Measurements from ENCODE around the gene BICRA. TPM values are rescaled to one million over a fixed set of nuclear protein-coding genes. Genes with fewer than 3 reads are reported as not detected.

The BICRA gene
- total RNA-seq, 1 experiment from 2014 or later = 23.1 TPM

DNA sequence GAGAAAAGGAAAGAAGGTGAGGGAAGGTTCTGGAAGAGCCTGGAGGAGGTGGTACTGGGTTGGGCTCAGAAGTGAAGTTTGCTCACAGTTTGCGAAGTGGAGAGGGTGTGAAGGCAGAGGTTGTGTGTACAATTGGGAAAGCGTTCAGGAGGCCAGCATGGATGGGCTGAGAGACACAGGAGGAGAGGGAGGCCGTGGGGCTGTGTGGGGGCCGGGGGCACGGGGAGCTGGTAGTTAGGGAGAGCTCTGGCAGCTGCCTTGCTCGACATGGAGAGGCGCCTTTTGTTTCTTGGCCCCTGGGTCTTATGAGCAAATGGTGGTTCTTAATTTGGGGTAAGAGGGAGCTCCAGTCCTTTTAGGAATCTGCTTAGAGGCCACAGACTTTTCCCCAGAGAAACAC lies 16.7 kb downstream of the BICRA start:
- no peaks in the 10 kb centered on the region for H3K27me3 ChIP-seq (replicated peaks; ENCODE audit: insufficient read depth, low read depth, low read length, poor library complexity)
- DNase-seq (ENCODE audit: low spot score) = no peak
- H3K36me3 ChIP-seq (ENCODE audit: insufficient read depth, low read length, poor library complexity, severe bottlenecking) = no peaks in the 10 kb centered on the region
- intact Hi-C loops (cut with micrococcal nuclease; ENCODE audit: unreplicated experiment) = no loop called here
- H3K4me1 ChIP-seq (ENCODE audit: insufficient read depth, low read length, poor library complexity, severe bottlenecking) = no peaks in the 10 kb centered on the region
- no peaks in the 10 kb centered on the region for H3K9me3 ChIP-seq (ENCODE audit: low read depth, low read length, poor library complexity, severe bottlenecking)
- POLR2A ChIA-PET (ENCODE audit: low non-redundant PET) = no interaction called here
- CTCF ChIA-PET = no interaction called here
- H3K4me3 ChIP-seq (ENCODE audit: low read depth, low read length, poor library complexity, severe bottlenecking) = no peak overlapping the region
- no peak for TF ChIP-seq EZH2 (IDR thresholded peaks at IDR 0.05; ENCODE audit: borderline replicate concordance, low read depth, low read length, poor library complexity, severe bottlenecking)
- no peak for TF ChIP-seq CTCF (conservative IDR thresholded peaks at IDR 0.05; ENCODE audit: low read depth, low read length)
- no TSS peak for BruUV-seq (replicated peaks)
- H3K27ac ChIP-seq (ENCODE audit: low read depth, low read length, poor library complexity, severe bottlenecking) = no peak overlapping the region

- DNase-seq (ENCODE audit: low spot score) = no peak
- Histone ChIP-seq H3K4me3 (ENCODE audit: low read depth, low read length, poor library complexity, severe bottlenecking) (no peak overlapping the region), H3K27ac (ENCODE audit: low read depth, low read length, poor library complexity, severe bottlenecking) (no peak overlapping the region), H3K4me1 (ENCODE audit: insufficient read depth, low read length, poor library complexity, severe bottlenecking) (no peaks in the 10 kb centered on the region), H3K27me3 (replicated peaks; ENCODE audit: insufficient read depth, low read depth, low read length, poor library complexity) (no peaks in the 10 kb centered on the region), H3K36me3 (ENCODE audit: insufficient read depth, low read length, poor library complexity, severe bottlenecking) (no peaks in the 10 kb centered on the region), H3K9me3 (ENCODE audit: low read depth, low read length, poor library complexity, severe bottlenecking) (no peaks in the 10 kb centered on the region)
- TF ChIP-seq CTCF (conservative IDR thresholded peaks at IDR 0.05; ENCODE audit: low read depth, low read length) = no peak
- TF ChIP-seq EZH2 (IDR thresholded peaks at IDR 0.05; ENCODE audit: borderline replicate concordance, low read depth, low read length, poor library complexity, severe bottlenecking) = no peak
- intact Hi-C loops (cut with micrococcal nuclease; ENCODE audit: unreplicated experiment) = no loop called here
- BruUV-seq (replicated peaks) = no TSS peak
- CTCF ChIA-PET = no interaction called here
- POLR2A ChIA-PET (ENCODE audit: low non-redundant PET) = no interaction called here
These were observed 17.3 kb downstream of the BICRA start for GRCh38 chr19:47626238-47626637.

GRCh38 chr19:47628078-47628771 lies 19.3 kb downstream of the BICRA start:
- ChIA-PET CTCF (no interaction called here), POLR2A (ENCODE audit: low non-redundant PET) (no interaction called here)
- no peak overlapping the region for H3K4me3 ChIP-seq (ENCODE audit: low read depth, low read length, poor library complexity, severe bottlenecking)
- intact Hi-C loops (cut with micrococcal nuclease; ENCODE audit: unreplicated experiment) = no loop called here
- BruUV-seq (replicated peaks) = no TSS peak
- TF ChIP-seq CTCF (conservative IDR thresholded peaks at IDR 0.05; ENCODE audit: low read depth, low read length) = no peak
- no peak for TF ChIP-seq EZH2 (IDR thresholded peaks at IDR 0.05; ENCODE audit: borderline replicate concordance, low read depth, low read length, poor library complexity, severe bottlenecking)
- H3K36me3 ChIP-seq (ENCODE audit: insufficient read depth, low read length, poor library complexity, severe bottlenecking) = no peaks in the 10 kb centered on the region
- no peaks in the 10 kb centered on the region for H3K4me1 ChIP-seq (ENCODE audit: insufficient read depth, low read length, poor library complexity, severe bottlenecking)
- no peak for DNase-seq (ENCODE audit: low spot score)
- no peaks in the 10 kb centered on the region for H3K9me3 ChIP-seq (ENCODE audit: low read depth, low read length, poor library complexity, severe bottlenecking)
- no peaks in the 10 kb centered on the region for H3K27me3 ChIP-seq (replicated peaks; ENCODE audit: insufficient read depth, low read depth, low read length, poor library complexity)
- H3K27ac ChIP-seq (ENCODE audit: low read depth, low read length, poor library complexity, severe bottlenecking) = no peak overlapping the region
